Epithelial cell of proximal tubule (primary cell): Measurements from ENCODE around the gene ING5. TPM values are rescaled to one million over a fixed set of nuclear protein-coding genes. Genes with fewer than 3 reads are reported as not detected.
"Not testable (repeated sequence)": the region's sequence is repeated elsewhere in the genome, so short reads cannot be mapped to it uniquely, and the experiment has no call there.

Experiments
- DNase-seq: peaks from one replicate; pipeline ENCODE4 v3.0.0-alpha.2; 2011; ENCODE audit warnings: low read depth
- H3K4me3 ChIP-seq: 2 replicates; pipeline ENCODE4 v1.5.1; 2011; ENCODE audit warnings: low read depth, mild to moderate bottlenecking, low read length
- CTCF ChIP-seq: conservative IDR thresholded peaks from 2 replicates; pipeline ENCODE4 v1.5.1; 2012; ENCODE audit warnings: low read depth, mild to moderate bottlenecking, low read length
- total RNA-seq: library from RNA; depleted of rRNA; stranded (reverse); fragments of >200 nt; gene quantifications from 2 replicates; pipeline ENCODE4 v1.2.3, GENCODE V29; 2015

The ING5 gene
- total RNA-seq, 1 donor from 2014 or later = 10.4 TPM

- H3K4me3 ChIP-seq, DNase-seq: not testable (repeated sequence)
- peak; percentile 42 for TF ChIP-seq CTCF
Observed at GRCh38 chr2:241732513-241733186, 30.8 kb downstream of the ING5 start.

DNA sequence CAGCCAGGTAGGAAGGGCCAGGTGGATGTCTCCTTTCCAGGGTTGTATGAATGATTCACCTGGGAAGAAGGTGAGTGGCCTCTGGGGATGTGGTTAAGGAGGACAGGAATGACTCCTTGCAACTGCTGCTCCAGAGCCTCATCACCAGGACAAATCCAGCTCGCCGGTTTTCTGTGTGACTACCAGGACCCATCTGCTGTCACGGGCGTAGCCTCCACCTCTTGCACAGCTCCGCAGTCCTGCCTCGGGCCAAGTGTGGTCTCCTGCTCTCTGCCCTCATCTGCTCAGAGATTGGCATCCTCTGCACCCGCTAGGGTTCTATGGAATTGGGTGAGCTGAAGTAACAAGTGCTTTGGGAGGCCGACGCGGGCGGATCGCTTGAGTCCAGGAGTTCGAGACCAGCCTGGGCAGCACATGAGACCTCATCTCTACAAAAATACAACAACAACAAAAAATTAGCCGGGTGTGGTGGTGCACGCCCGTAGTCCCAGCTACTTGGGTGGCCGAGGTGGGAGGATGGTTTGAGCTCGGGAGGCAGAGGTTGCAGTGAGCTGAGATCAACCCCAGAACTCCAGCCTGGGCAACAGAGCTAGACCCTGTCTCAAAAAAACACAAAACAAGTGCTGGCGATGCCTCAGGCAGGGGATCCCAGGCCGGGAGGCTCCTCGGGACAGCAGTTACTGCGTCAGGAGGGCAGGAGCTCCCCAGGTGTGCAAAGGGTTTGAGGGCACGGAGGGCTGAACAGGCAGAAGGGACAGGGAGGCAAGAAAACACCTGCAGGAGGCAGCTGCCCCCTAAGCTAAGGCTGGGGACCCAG is 31.8 kb downstream of the ING5 start:
- no peak for DNase-seq

GRCh38 chr2:241734208-241734466 is 32.3 kb downstream of the ING5 start:
- peak; percentile 19 for TF ChIP-seq CTCF
- DNase-seq = no peak
- H3K4me3 ChIP-seq = peak overlapping the region; percentile 57

More for the DNA sequence above, 31.8 kb downstream of the ING5 start:
- peak overlapping the region; percentile 57 for H3K4me3 ChIP-seq
- TF ChIP-seq CTCF = no peak

DNA sequence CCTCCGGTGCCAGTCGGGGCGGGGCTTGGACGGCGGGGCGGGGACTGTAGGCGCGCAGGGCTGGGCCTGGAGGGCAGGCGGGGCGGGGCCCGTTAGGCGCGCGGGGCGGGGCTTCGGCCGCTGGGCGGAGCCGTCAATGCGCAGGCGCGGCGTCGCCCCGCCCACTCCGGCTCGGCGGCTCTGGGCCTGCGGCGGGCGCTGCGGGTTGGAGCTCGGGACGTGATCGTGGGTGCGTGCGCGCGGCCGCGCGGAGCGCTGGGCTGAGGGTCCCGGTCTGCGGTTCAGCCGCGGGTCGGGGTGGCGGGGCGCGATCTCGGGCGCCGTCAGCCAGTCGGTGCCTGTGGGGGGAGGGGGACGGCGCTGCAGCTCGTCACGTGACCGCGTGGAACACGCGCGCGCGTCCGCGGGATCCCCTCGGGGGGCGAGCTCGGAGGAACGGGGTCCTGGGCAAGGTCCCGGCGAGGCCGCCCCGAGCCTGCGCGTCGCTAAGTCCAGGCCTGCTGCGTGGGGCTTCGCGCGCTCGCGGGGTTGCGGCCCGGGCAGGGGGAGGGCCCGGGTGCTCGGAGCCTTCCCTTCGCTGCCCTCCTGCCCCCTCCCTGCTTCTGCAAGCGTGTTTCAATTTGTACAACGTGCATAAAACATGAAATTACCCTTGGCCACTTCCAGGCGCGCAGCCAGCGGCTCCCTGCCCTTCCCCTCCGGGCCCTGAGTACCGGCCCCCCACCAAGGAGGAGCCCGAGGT is 32.8 kb downstream of the ING5 start, which contains the start of gene D2HGDH:
TSS of gene D2HGDH (plus strand) at position 164 of the 742 bp plus-strand sequence. CDS start 595 bp downstream, outside the sequence.
- TF ChIP-seq CTCF = no peak
- DNase-seq = no peak
- peak within 1 kb of the TSS; percentile 91 for H3K4me3 ChIP-seq

GRCh38 chr2:241736111-241736510 is 34.3 kb downstream of the ING5 start:
- peak overlapping the region; percentile 91 for H3K4me3 ChIP-seq
- DNase-seq = peak; percentile 10
- TF ChIP-seq CTCF = no peak

DNA sequence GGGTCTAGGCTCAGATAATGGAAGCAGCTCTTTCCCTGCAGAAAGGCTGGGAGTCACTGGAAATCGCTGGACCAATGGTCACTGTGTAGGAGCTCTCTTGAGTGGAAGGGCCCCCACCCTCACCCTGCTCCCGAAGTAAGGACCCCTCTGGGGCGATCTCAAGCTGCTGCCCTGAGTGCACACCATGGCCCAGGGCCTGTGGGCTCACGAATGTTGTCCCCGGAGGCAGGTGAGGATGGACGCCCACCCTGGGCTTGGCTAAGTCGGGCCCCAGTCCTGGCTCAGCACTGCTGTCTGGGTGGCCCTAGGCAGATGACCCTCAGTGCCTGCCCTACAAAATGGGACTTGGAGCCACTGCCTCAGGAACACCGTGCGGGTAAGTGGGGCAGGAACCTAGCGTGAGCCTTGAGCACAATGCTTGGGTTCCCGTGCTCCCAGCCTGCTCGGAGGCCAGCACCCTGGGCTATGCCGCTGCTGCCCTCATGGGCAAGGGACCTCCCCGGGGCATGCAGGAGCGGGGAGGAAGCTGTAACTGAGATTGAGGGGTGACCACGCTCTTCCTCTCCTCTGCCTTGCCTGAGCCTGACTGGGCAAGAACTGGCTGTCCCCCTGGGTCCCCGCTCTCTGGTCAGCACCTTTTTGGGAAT is 36.3 kb downstream of the ING5 start:
- TF ChIP-seq CTCF = no peak
- DNase-seq = no peak
- no peak overlapping the region for H3K4me3 ChIP-seq
